ENCODE data around the gene GTF3C6.
A peak's percentile ranks its signal among the peaks of the same experiment; 100 is the strongest.
"Not testable (repeated sequence)": the region's sequence is repeated elsewhere in the genome, so short reads cannot be mapped to it uniquely, and the experiment has no call there.

GTF3C6 gene

GRCh38 chr6:110953633-110954303 lies 4.7 kb upstream of the GTF3C6 start:
- no peaks in the 10 kb centered on the region for H4K20me1 ChIP-seq (ENCODE audit: insufficient read depth, low read length)
- peaks cover 4% of the 10 kb centered on the region for H3K79me2 ChIP-seq (ENCODE audit: insufficient read depth, low read length)
- H3K27me3 ChIP-seq (ENCODE audit: insufficient read depth, low read length, poor library complexity): no peaks in the 10 kb centered on the region
- H3K9ac ChIP-seq (ENCODE audit: low read depth, low read length): no peak overlapping the region
- ATAC-seq (ENCODE audit: insufficient read depth, low read depth) (no peak), DNase-seq (no peak)
- H3K36me3 ChIP-seq (ENCODE audit: insufficient read depth, low read length): no peaks in the 10 kb centered on the region
- TF ChIP-seq CTCF (IDR thresholded peaks at IDR 0.05; ENCODE audit: borderline replicate concordance, extremely low read depth, low read length, poor library complexity, severe bottlenecking): no peak
- TF ChIP-seq EZH2 (IDR thresholded peaks at IDR 0.05; ENCODE audit: borderline replicate concordance, low read depth, low read length, severe bottlenecking): no peak
- H2AFZ ChIP-seq (ENCODE audit: low read depth, low read length): no peak overlapping the region
- no peak overlapping the region for H3K4me2 ChIP-seq (ENCODE audit: insufficient read depth, low read length)
- no peak overlapping the region for H3K27ac ChIP-seq (ENCODE audit: low read length)
- no peak overlapping the region for H3K4me3 ChIP-seq (ENCODE audit: low read depth in 1 of 2, low read length in 2 of 2)
- no peaks in the 10 kb centered on the region for H3K9me3 ChIP-seq (ENCODE audit: insufficient read depth, low read length, severe bottlenecking)
- H3K4me1 ChIP-seq (ENCODE audit: insufficient read depth, low read length): peaks cover 13% of the 10 kb centered on the region

- H3K4me3 ChIP-seq (ENCODE audit: low read depth in 1 of 2, low read length in 2 of 2): no peak overlapping the region; a peak in 1 of 4 replicates
- peaks cover 18% of the 10 kb centered on the region for H3K79me2 ChIP-seq (ENCODE audit: insufficient read depth, low read length)
- H3K27me3 ChIP-seq (ENCODE audit: insufficient read depth, low read length, poor library complexity): no peaks in the 10 kb centered on the region
- no peaks in the 10 kb centered on the region for H4K20me1 ChIP-seq (ENCODE audit: insufficient read depth, low read length)
- peak overlapping the region; percentile 64; the same call in 1 of the 2 replicates for H3K4me2 ChIP-seq (ENCODE audit: insufficient read depth, low read length)
- H3K9ac ChIP-seq (ENCODE audit: low read depth, low read length): no peak overlapping the region
- no peaks in the 10 kb centered on the region for H3K9me3 ChIP-seq (ENCODE audit: insufficient read depth, low read length, severe bottlenecking)
- TF ChIP-seq CTCF (IDR thresholded peaks at IDR 0.05; ENCODE audit: borderline replicate concordance, extremely low read depth, low read length, poor library complexity, severe bottlenecking) (no peak), EZH2 (IDR thresholded peaks at IDR 0.05; ENCODE audit: borderline replicate concordance, low read depth, low read length, severe bottlenecking) (no peak)
- H3K27ac ChIP-seq (ENCODE audit: low read length): no peak overlapping the region
- no peak for ATAC-seq (ENCODE audit: insufficient read depth, low read depth)
- no peak overlapping the region for H2AFZ ChIP-seq (ENCODE audit: low read depth, low read length)
- peaks cover 25% of the 10 kb centered on the region for H3K4me1 ChIP-seq (ENCODE audit: insufficient read depth, low read length)
- peaks cover 43% of the 10 kb centered on the region for H3K36me3 ChIP-seq (ENCODE audit: insufficient read depth, low read length)
- no peak for DNase-seq
Measured at GRCh38 chr6:110960014-110960390, 1.5 kb downstream of the GTF3C6 start.

- not testable (repeated sequence) for H3K27me3 ChIP-seq (ENCODE audit: insufficient read depth, low read length, poor library complexity); H2AFZ ChIP-seq (ENCODE audit: low read depth, low read length); H3K4me3 ChIP-seq (ENCODE audit: low read depth in 1 of 2, low read length in 2 of 2); H3K27ac ChIP-seq (ENCODE audit: low read length); H3K9me3 ChIP-seq (ENCODE audit: insufficient read depth, low read length, severe bottlenecking); H3K4me2 ChIP-seq (ENCODE audit: insufficient read depth, low read length); H3K9ac ChIP-seq (ENCODE audit: low read depth, low read length); H4K20me1 ChIP-seq (ENCODE audit: insufficient read depth, low read length); DNase-seq; ATAC-seq (ENCODE audit: insufficient read depth, low read depth)
- peaks cover 19% of the 10 kb centered on the region for H3K4me1 ChIP-seq (ENCODE audit: insufficient read depth, low read length)
- H3K36me3 ChIP-seq (ENCODE audit: insufficient read depth, low read length): peaks cover 64% of the 10 kb centered on the region
- H3K79me2 ChIP-seq (ENCODE audit: insufficient read depth, low read length): peaks cover 20% of the 10 kb centered on the region
Measured at GRCh38 chr6:110962636-110963035, 4.1 kb downstream of the GTF3C6 start.

- DNase-seq (no peak), ATAC-seq (ENCODE audit: insufficient read depth, low read depth) (no peak)
- Histone ChIP-seq H3K36me3 (ENCODE audit: insufficient read depth, low read length) (peaks cover 61% of the 10 kb centered on the region), H3K9ac (ENCODE audit: low read depth, low read length) (no peak overlapping the region), H3K4me3 (ENCODE audit: low read depth in 1 of 2, low read length in 2 of 2) (no peak overlapping the region), H3K27me3 (ENCODE audit: insufficient read depth, low read length, poor library complexity) (no peaks in the 10 kb centered on the region), H3K4me2 (ENCODE audit: insufficient read depth, low read length) (no peak overlapping the region), H3K9me3 (ENCODE audit: insufficient read depth, low read length, severe bottlenecking) (no peaks in the 10 kb centered on the region), H3K79me2 (ENCODE audit: insufficient read depth, low read length) (0 out of 2 replicates have a peak, but pooled peaks cover 2% of the 10 kb centered on the region), H3K27ac (ENCODE audit: low read length) (no peak overlapping the region), H2AFZ (ENCODE audit: low read depth, low read length) (no peak overlapping the region), H4K20me1 (ENCODE audit: insufficient read depth, low read length) (no peaks in the 10 kb centered on the region), H3K4me1 (ENCODE audit: insufficient read depth, low read length) (no peaks in the 10 kb centered on the region)
- TF ChIP-seq EZH2 (IDR thresholded peaks at IDR 0.05; ENCODE audit: borderline replicate concordance, low read depth, low read length, severe bottlenecking): no peak
- TF ChIP-seq CTCF (IDR thresholded peaks at IDR 0.05; ENCODE audit: borderline replicate concordance, extremely low read depth, low read length, poor library complexity, severe bottlenecking): no peak
Measured at GRCh38 chr6:110965629-110966229, 7.2 kb downstream of the GTF3C6 start.

- H3K4me3 ChIP-seq (ENCODE audit: low read depth in 1 of 2, low read length in 2 of 2); H2AFZ ChIP-seq (ENCODE audit: low read depth, low read length); H3K9ac ChIP-seq (ENCODE audit: low read depth, low read length); ATAC-seq (ENCODE audit: insufficient read depth, low read depth); H3K4me2 ChIP-seq (ENCODE audit: insufficient read depth, low read length); H3K79me2 ChIP-seq (ENCODE audit: insufficient read depth, low read length); H3K27me3 ChIP-seq (ENCODE audit: insufficient read depth, low read length, poor library complexity); DNase-seq; H3K4me1 ChIP-seq (ENCODE audit: insufficient read depth, low read length); H4K20me1 ChIP-seq (ENCODE audit: insufficient read depth, low read length); H3K9me3 ChIP-seq (ENCODE audit: insufficient read depth, low read length, severe bottlenecking); H3K27ac ChIP-seq (ENCODE audit: low read length): not testable (repeated sequence)
- H3K36me3 ChIP-seq (ENCODE audit: insufficient read depth, low read length): peaks cover 34% of the 10 kb centered on the region
Measured at GRCh38 chr6:110968661-110969060, 10.2 kb downstream of the GTF3C6 start.
